HepG2 (cell line): Measurements from ENCODE around the gene SCFD1. TPM values are rescaled to one million over a fixed set of nuclear protein-coding genes. Genes with fewer than 3 reads are reported as not detected.

Experiments
- CEBPB ChIP-seq: IDR thresholded peaks from 2 replicates; pipeline ENCODE4 v1.6.1; 2011; ENCODE audit warnings: low read depth, low read length, improper control_type of control experiment, borderline replicate concordance
- E2F5 ChIP-seq: sonication (generic); formaldehyde crosslinking; conservative IDR thresholded peaks from 2 replicates; pipeline ENCODE4 v1.4.0; 2020; ENCODE audit warnings: missing genetic modification reagents
- ERF ChIP-seq: IDR thresholded peaks from 2 replicates; pipeline ENCODE4 v1.6.1; 2018; ENCODE audit warnings: missing biosample characterization, missing genetic modification reagents
- GATAD2A ChIP-seq: IDR thresholded peaks from 2 replicates; pipeline ENCODE4 v1.6.1; 2016
- HNF4A ChIP-seq: sonication (generic); formaldehyde crosslinking; IDR thresholded peaks from 2 replicates; pipeline ENCODE4 v1.4.0; 2020; ENCODE audit warnings: missing genetic modification reagents
- HOXD1 ChIP-seq: sonication (generic); formaldehyde crosslinking; IDR thresholded peaks from 2 replicates; pipeline ENCODE4 v1.5.0; 2020; ENCODE audit warnings: missing genetic modification reagents
- IRF2 ChIP-seq: IDR thresholded peaks from 2 replicates; pipeline ENCODE4 v1.6.1; 2018; ENCODE audit warnings: missing genetic modification reagents, missing compliant biosample characterization
- MXD1 ChIP-seq: sonication (generic); formaldehyde crosslinking; IDR thresholded peaks from 2 replicates; pipeline ENCODE4 v1.4.0; 2020; ENCODE audit warnings: mild to moderate bottlenecking, missing genetic modification reagents
- PLRG1 ChIP-seq: fragments of 450-650 bp; conservative IDR thresholded peaks from 2 replicates; pipeline ENCODE4 v1.6.1; 2016
- POLR2G ChIP-seq: fragments of 200-400 bp; formaldehyde crosslinking; IDR thresholded peaks from 2 replicates; pipeline ENCODE4 v1.6.1; 2018; ENCODE audit warnings: mild to moderate bottlenecking, low read depth, low read length, moderate library complexity
- RBAK ChIP-seq: sonication (generic); formaldehyde crosslinking; IDR thresholded peaks from 2 replicates; pipeline ENCODE4 v1.5.1; 2020; ENCODE audit warnings: mild to moderate bottlenecking, missing genetic modification reagents
- RXRB ChIP-seq: IDR thresholded peaks from 2 replicates; pipeline ENCODE4 v1.6.1; 2016; ENCODE audit warnings: borderline replicate concordance, missing genetic modification reagents, missing compliant biosample characterization
- SALL2 ChIP-seq: sonication (generic); formaldehyde crosslinking; IDR thresholded peaks from 2 replicates; pipeline ENCODE4 v1.8.1; 2023; ENCODE audit warnings: mild to moderate bottlenecking, missing genetic modification reagents, inconsistent platforms
- SOX5 ChIP-seq: IDR thresholded peaks from 2 replicates; pipeline ENCODE4 v1.6.1; 2016; ENCODE audit warnings: borderline replicate concordance
- SPEN ChIP-seq: sonication (generic); formaldehyde crosslinking; IDR thresholded peaks from 2 replicates; pipeline ENCODE4 v1.5.1; 2020; ENCODE audit warnings: low read depth, mild to moderate bottlenecking, missing genetic modification reagents
- SRSF4 ChIP-seq: fragments of 200-400 bp; formaldehyde crosslinking; IDR thresholded peaks from one replicate; pipeline ENCODE4 v1.6.1; 2018; ENCODE audit warnings: mild to moderate bottlenecking, low read depth, low read length, moderate library complexity; ENCODE audit not compliant: poor library complexity, severe bottlenecking
- STAG1 ChIP-seq: sonication (generic); formaldehyde crosslinking; IDR thresholded peaks from 2 replicates; pipeline ENCODE4 v1.4.0; 2020; ENCODE audit warnings: missing genetic modification reagents
- TEAD2 ChIP-seq: sonication (generic); formaldehyde crosslinking; IDR thresholded peaks from 2 replicates; pipeline ENCODE4 v1.9.0; 2021; ENCODE audit warnings: missing genetic modification reagents
- ZBTB26 ChIP-seq: IDR thresholded peaks from 2 replicates; pipeline ENCODE4 v1.6.1; 2016; ENCODE audit warnings: missing compliant biosample characterization, missing genetic modification reagents, borderline replicate concordance
- ZFP36L1 ChIP-seq: sonication (generic); formaldehyde crosslinking; IDR thresholded peaks from 2 replicates; pipeline ENCODE4 v1.8.0; 2022; ENCODE audit warnings: mild to moderate bottlenecking, missing genetic modification reagents, moderate library complexity
- ZKSCAN8 ChIP-seq: IDR thresholded peaks from 2 replicates; pipeline ENCODE4 v1.6.1; 2016; ENCODE audit warnings: borderline replicate concordance, missing genetic modification reagents, missing compliant biosample characterization
- ZNF274 ChIP-seq: sonication (generic); formaldehyde crosslinking; IDR thresholded peaks from 2 replicates; pipeline ENCODE4 v1.5.1; 2020; ENCODE audit warnings: mild to moderate bottlenecking, missing genetic modification reagents
- ZNF296 ChIP-seq: sonication (generic); formaldehyde crosslinking; conservative IDR thresholded peaks from 2 replicates; pipeline ENCODE4 v1.5.0; 2020; ENCODE audit warnings: mild to moderate bottlenecking, missing genetic modification reagents
- ZNF362 ChIP-seq: sonication (generic); formaldehyde crosslinking; IDR thresholded peaks from 2 replicates; pipeline ENCODE4 v1.4.0; 2020; ENCODE audit warnings: missing genetic modification reagents, mild to moderate bottlenecking, borderline replicate concordance
- ZNF432 ChIP-seq: sonication (generic); formaldehyde crosslinking; IDR thresholded peaks from 2 replicates; pipeline ENCODE4 v1.5.0; 2020; ENCODE audit warnings: missing genetic modification reagents, mild to moderate bottlenecking, borderline replicate concordance
- ZNF496 ChIP-seq: sonication (generic); formaldehyde crosslinking; IDR thresholded peaks from 2 replicates; pipeline ENCODE4 v1.8.1; 2023; ENCODE audit warnings: mild to moderate bottlenecking, moderate library complexity, missing genetic modification reagents; ENCODE audit not compliant: insufficient replicate concordance
- ZNF530 ChIP-seq: sonication (generic); formaldehyde crosslinking; IDR thresholded peaks from 2 replicates; pipeline ENCODE4 v1.5.0; 2020; ENCODE audit warnings: low read depth, mild to moderate bottlenecking, missing genetic modification reagents
- ZNF567 ChIP-seq: sonication (generic); formaldehyde crosslinking; IDR thresholded peaks from 2 replicates; pipeline ENCODE4 v1.8.1; 2023; ENCODE audit warnings: mild to moderate bottlenecking, missing genetic modification reagents, borderline replicate concordance
- ZNF569 ChIP-seq: sonication (generic); formaldehyde crosslinking; IDR thresholded peaks from 2 replicates; pipeline ENCODE4 v1.5.0; 2020; ENCODE audit warnings: mild to moderate bottlenecking, missing genetic modification reagents, moderate library complexity, borderline replicate concordance
- ZSCAN25 ChIP-seq: sonication (generic); formaldehyde crosslinking; IDR thresholded peaks from 2 replicates; pipeline ENCODE4 v1.8.0; 2022; ENCODE audit warnings: mild to moderate bottlenecking, missing genetic modification reagents
- polyA plus RNA-seq, 8 experiments: library from polyadenylated mRNA; depleted of rRNA in 3 of 8; stranded (reverse) in 7 of 8; unstranded in 1 of 8; fragments of >200 nt; fragmentation: Illumina TruSeq in 4 of 8; extraction: Trizol in 4 of 8; gene quantifications; 2 replicates each; pipeline versions ENCODE4 v1.2.1 to v1.2.3, GENCODE V29; 2011 to 2016; ENCODE audit warnings: low read depth in 4 of 8, missing spikeins in 1 of 8, mixed read lengths in 1 of 8; ENCODE audit not compliant: insufficient read depth in 1 of 8
- total RNA-seq, 5 experiments: library from RNA; depleted of rRNA; stranded (reverse); fragments of >200 nt; fragmentation: Illumina TruSeq; extraction: Trizol; gene quantifications; 2 replicates each; pipeline ENCODE4 v1.2.3, GENCODE V29; 2016; ENCODE audit warnings: low read depth in 1 of 5

The SCFD1 gene
- total and polyA plus RNA-seq, 2 of the 13 experiments (the other 11 are each of a cell fraction or from before 2014, with no cell fraction given) = 235 to 256 TPM

GRCh38 chr14:30656190-30656632 is 34.1 kb downstream of the SCFD1 start (continued):
- TF ChIP-seq ZNF362 (CRISPR knock-in tag) (no peak), PLRG1 (no peak), ZNF296 (CRISPR knock-in tag) (no peak), MXD1 (no peak), ZNF496 (CRISPR knock-in tag) (no peak), ERF (CRISPR knock-in tag) (no peak; the same call in 1 of the 2 replicates), POLR2G (0 out of 2 replicates have a peak, but pooled peaks have one; percentile 41), ZNF567 (CRISPR knock-in tag) (0 out of 2 replicates have a peak, but pooled peaks have one; percentile 31), ZNF569 (CRISPR knock-in tag) (no peak), GATAD2A (0 out of 2 replicates have a peak, but pooled peaks have one; percentile 30), STAG1 (CRISPR knock-in tag) (peak; percentile 65), IRF2 (CRISPR knock-in tag) (no peak; the same call in 1 of the 2 replicates), ZBTB26 (CRISPR knock-in tag) (no peak), SOX5 (CRISPR knock-in tag) (no peak), RBAK (CRISPR knock-in tag) (no peak), ZSCAN25 (CRISPR knock-in tag) (no peak), RXRB (no peak), E2F5 (CRISPR knock-in tag) (no peak), ZNF432 (CRISPR knock-in tag) (no peak), ZKSCAN8 (CRISPR knock-in tag) (no peak), TEAD2 (CRISPR knock-in tag) (no peak), SALL2 (peak; percentile 35; the same call in 1 of the 2 replicates), HOXD1 (CRISPR knock-in tag) (no peak), ZNF530 (CRISPR knock-in tag) (no peak), ZNF274 (no peak; the same call in 1 of the 2 replicates), HNF4A (CRISPR knock-in tag) (no peak), SPEN (CRISPR knock-in tag) (no peak), SRSF4 (no peak), CEBPB (peak; percentile 82), ZFP36L1 (CRISPR knock-in tag) (no peak)
